ENCODE data around the gene MSANTD2.

Gene MSANTD2

DNA sequence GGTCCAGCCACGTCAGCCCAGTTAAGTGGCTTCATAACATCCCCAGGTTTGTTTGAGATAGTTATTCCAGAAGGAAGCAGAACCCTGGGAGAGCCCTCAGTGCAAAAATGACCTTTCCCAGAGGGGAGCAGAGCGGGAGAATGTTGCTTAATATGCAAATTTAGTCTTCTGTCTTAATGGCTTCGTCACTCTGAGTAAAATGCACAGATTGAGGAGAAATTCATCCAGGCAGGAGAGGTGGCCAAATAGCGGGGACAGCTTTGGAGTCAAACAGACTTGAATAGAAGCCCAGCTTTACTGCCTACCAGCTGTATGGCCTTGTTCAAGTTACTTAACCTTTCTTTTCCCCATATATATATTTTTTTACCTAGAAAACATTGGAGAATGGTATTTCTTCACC lies 72.7 kb downstream of the MSANTD2 start:
- DNase-seq, result no peak

DNA sequence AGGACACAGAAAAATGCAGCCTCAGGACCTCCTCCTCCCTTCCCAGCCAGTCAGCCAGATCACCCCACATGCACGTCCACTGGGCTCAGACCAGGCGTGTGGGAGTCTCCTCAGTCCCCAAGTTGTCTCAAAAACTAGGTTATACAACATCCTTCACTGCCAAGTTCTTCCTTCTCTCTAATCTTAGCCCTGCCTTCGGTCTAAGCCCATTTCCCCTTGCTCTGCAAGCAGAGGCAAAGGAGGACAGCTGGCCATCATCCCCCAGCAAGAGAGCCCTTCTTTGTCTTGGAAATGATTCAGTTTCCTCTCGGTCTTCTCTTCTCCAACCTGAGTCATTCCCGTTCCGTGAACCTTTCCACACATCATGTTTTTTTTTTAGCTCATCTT lies 74.5 kb downstream of the MSANTD2 start:
- DNase-seq, result peak; percentile 34

DNA sequence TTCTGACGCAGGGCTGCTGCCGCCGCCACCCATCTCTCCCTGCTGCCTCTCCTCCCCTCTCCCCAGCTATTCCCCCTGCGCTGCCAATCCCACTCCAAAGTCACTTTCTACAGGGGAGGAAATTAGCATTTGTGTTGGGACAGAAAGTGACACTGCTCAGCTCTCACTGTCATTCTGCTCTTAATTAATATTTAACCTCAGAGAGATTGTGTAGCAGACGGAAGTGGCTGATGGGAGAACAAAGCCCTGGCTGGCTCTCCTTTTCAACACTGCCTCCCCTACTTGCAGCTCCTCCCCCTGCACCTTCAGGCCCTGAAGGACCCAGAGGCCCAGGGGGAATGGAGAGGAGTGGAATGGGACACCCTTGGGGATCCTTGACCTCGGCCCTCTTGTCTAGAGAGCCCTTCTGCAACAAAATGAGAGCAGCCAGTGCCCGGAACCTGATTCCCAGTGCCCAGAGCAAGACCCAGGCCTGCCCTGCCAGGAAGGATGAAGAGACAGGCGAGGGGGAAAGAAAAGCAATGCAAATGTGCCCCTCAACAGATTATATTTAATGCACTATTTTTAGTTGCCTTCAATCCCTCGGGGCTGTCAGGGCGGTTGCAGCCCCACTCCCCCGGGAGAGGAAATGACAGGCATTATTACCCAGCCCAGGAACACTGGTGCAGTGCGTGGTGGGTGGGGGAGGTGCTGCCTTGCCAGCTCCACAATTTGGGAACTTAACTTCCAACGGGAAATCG lies 75.1 kb downstream of the MSANTD2 start:
- DNase-seq, result no peak

DNA sequence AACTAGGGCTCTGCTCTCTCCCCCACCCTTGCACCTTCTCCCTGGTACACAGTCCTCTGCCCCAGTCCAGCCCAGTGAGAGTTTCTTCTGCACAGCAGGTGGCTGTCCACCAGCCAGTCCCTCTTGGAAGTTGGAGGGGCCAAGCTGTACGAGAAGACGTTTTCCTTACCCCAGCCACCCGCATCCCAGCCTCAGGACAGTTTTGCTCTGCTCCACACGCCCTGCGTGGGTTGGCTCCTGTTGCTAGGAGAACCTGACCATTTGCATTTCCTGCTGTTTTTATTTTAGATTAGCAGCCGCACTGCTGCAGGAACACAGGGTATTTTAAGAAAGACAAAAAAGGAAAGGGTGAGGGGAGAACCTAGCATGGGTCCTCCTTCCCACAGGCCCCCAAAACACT lies 78.0 kb downstream of the MSANTD2 start:
- no peak for DNase-seq

DNA sequence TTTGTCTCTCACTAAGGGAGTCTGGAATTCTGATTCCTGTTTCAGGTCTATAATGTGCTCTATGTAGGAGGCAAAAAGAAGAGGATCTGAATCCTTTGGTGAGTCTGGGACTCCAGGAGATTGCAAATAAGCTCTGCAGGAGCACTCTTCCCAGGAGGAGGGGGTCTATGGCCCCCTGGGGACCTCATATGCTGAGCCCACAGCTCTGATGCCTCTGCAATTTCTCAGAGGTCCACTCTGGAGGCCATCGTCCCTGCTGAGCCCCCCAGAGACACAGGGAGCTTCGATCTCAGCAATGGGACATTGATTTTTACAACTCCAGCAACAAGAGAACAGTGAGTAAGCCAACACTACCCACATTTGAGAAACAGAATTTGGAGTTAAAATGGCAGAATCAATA lies 80.7 kb downstream of the MSANTD2 start:
- DNase-seq, result no peak

DNA sequence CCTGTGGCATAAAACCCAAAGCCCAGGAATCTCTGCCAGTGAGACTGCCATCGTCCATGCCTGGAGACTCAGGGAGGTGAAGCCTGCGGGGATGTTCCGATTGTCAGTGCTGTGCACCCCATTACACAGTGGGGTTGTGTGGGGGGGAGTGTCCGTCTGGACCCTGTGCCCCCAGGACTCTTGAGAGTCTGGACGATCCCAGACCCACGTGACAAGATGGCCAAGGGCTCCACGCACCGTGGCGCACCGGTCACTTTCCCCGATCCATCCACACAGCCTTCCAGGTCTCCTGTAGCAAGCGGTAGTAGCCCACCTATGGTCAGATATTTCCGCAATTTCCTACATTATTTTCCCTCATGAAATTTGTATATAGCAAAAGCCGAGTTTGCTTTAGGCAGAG lies 81.4 kb downstream of the MSANTD2 start:
- no peak for DNase-seq

DNA sequence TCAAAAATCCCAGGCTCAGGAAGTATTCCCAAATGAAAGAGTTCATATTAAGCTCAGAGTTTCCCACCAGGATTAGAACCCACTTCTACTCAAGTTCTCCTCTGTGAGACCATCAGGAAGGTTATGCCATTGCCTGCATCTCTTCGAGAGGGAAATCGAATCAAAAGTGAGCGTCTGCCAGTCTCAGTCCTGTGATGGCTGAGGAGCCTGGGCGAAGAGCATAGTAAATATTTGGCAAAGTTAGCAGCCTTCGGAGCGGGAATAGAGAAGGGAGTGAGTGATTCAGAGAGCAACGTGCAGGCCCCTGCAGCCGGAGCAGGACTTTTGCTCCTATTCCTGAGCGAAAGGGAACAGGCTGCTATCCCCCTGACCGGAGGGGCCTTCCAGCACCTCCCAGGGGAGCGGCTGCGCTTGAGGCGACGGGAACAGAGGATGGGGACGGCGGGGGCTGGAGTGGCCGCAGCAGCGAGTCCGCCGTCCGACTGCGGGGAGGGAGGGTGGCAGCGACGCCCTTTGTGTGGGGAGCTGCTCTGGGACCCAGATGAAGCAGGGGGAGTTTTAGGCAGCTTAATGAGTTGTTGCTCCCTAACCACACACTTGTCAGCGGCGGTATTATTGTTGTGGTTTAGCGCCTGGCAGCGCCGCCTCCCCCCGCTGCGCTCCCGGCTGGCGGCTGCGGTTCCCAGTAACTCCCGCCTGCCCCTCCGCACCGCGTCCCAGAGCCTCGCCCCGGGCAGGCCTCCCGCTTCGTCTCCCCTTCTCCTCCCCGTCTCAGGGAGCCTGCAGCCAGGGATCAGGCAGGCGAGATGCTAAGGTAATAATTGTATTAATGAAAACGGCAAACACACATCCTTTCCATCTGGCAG lies 82.2 kb downstream of the MSANTD2 start:
- peak; percentile 34 for DNase-seq

DNA sequence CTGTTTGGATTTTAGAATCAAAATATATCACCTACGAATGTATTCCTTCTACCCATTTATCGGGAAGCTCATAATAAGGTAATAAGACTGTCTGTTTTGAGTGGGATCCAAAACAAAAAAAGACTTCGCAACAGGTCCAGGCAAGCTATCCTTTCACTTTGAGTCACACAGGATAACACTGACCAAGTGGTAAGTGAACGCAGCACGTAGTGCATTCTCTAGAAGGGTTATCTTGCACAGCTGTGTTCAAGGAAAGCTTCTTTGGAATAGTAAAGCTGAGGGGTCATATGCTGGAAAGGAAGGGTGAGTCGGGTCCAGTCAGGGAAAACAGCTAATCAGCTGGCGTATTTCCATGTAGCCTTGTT lies 82.8 kb downstream of the MSANTD2 start:
- DNase-seq, result no peak

DNA sequence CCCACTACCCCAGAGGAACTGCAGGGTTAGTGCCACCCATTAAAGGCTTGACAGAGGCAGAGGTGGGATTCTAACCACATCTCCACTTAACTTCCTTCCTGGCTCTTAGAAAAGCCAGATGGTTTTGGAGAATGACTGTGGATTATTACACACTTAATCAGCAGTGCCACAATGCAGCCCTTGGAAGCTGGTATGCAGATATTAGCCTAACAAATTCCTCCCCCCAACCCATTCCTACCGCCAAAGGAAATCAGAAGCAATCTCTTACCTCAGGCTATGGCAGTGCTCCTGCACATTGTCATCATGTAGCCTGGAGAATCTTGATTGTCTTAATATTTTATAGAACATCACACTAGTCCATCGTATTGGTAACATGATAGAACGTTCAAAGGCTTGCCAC lies 83.6 kb downstream of the MSANTD2 start:
- DNase-seq, result no peak

Measured in kidney glomerular epithelial cell (primary cell).